ENCODE measurements around the gene LOC128125822.
"Not testable (repeated sequence)": the region's sequence is repeated elsewhere in the genome, so short reads cannot be mapped to it uniquely, and the experiment has no call there.

Gene LOC128125822

GRCh38 chr6:63580704-63580961, 8.4 kb downstream of the LOC128125822 start:
- Histone ChIP-seq H3K27me3 (ENCODE audit: control insufficient read depth, insufficient read depth, low read length) (no peaks in the 10 kb centered on the region), H3K4me3 (ENCODE audit: low read depth, low read length) (no peak overlapping the region), H3K36me3 (ENCODE audit: control insufficient read depth, insufficient read depth, low read length) (peaks cover 12% of the 10 kb centered on the region)
- no peak for DNase-seq (ENCODE audit: low read depth)
- FAIRE-seq = no peak
- no peak for TF ChIP-seq CTCF (IDR thresholded peaks at IDR 0.05; ENCODE audit: insufficient read depth, low read length, severe bottlenecking)

- TF ChIP-seq CTCF (IDR thresholded peaks at IDR 0.05; ENCODE audit: insufficient read depth, low read length, severe bottlenecking) = no peak
- FAIRE-seq = no peak
Observed at GRCh38 chr6:63581355-63582013, 9.2 kb downstream of the LOC128125822 start.

GRCh38 chr6:63582579-63583231, 10.4 kb downstream of the LOC128125822 start:
- TF ChIP-seq CTCF (IDR thresholded peaks at IDR 0.05; ENCODE audit: insufficient read depth, low read length, severe bottlenecking) = no peak
- no peaks in the 10 kb centered on the region for H3K27me3 ChIP-seq (ENCODE audit: control insufficient read depth, insufficient read depth, low read length)
- no peak overlapping the region for H3K4me3 ChIP-seq (ENCODE audit: low read depth, low read length)
- FAIRE-seq (no peak), DNase-seq (ENCODE audit: low read depth) (no peak)
- H3K36me3 ChIP-seq (ENCODE audit: control insufficient read depth, insufficient read depth, low read length) = peaks cover 5% of the 10 kb centered on the region

More at GRCh38 chr6:63581355-63582013, 9.2 kb downstream of the LOC128125822 start:
- no peaks in the 10 kb centered on the region for H3K27me3 ChIP-seq (ENCODE audit: control insufficient read depth, insufficient read depth, low read length)
- no peak overlapping the region for H3K4me3 ChIP-seq (ENCODE audit: low read depth, low read length)
- peaks cover 10% of the 10 kb centered on the region for H3K36me3 ChIP-seq (ENCODE audit: control insufficient read depth, insufficient read depth, low read length)
- DNase-seq (ENCODE audit: low read depth) = no peak

- FAIRE-seq = no peak
- DNase-seq (ENCODE audit: low read depth) = peak; percentile 55
- no peak for TF ChIP-seq CTCF (IDR thresholded peaks at IDR 0.05; ENCODE audit: insufficient read depth, low read length, severe bottlenecking)
- Histone ChIP-seq H3K27me3 (ENCODE audit: control insufficient read depth, insufficient read depth, low read length) (no peaks in the 10 kb centered on the region), H3K4me3 (ENCODE audit: low read depth, low read length) (no peak overlapping the region), H3K36me3 (ENCODE audit: control insufficient read depth, insufficient read depth, low read length) (peaks cover 3% of the 10 kb centered on the region)
Observed at GRCh38 chr6:63584125-63584514, 11.8 kb downstream of the LOC128125822 start.

- Histone ChIP-seq H3K36me3 (ENCODE audit: control insufficient read depth, insufficient read depth, low read length) (peaks cover 2% of the 10 kb centered on the region), H3K4me3 (ENCODE audit: low read depth, low read length) (no peak overlapping the region), H3K27me3 (ENCODE audit: control insufficient read depth, insufficient read depth, low read length) (no peaks in the 10 kb centered on the region)
- FAIRE-seq = no peak
- no peak for DNase-seq (ENCODE audit: low read depth)
- no peak for TF ChIP-seq CTCF (IDR thresholded peaks at IDR 0.05; ENCODE audit: insufficient read depth, low read length, severe bottlenecking)
Observed at GRCh38 chr6:63584566-63584965, 12.3 kb downstream of the LOC128125822 start.

- FAIRE-seq; DNase-seq (ENCODE audit: low read depth): not testable (repeated sequence)
Observed at GRCh38 chr6:63585652-63586051, 13.4 kb downstream of the LOC128125822 start.

More at GRCh38 chr6:63585652-63586051, 13.4 kb downstream of the LOC128125822 start:
- not testable (repeated sequence) for H3K27me3 ChIP-seq (ENCODE audit: control insufficient read depth, insufficient read depth, low read length); H3K4me3 ChIP-seq (ENCODE audit: low read depth, low read length); H3K36me3 ChIP-seq (ENCODE audit: control insufficient read depth, insufficient read depth, low read length)

All from bronchial epithelial cell (primary cell).